Central memory CD8-positive, alpha-beta T cell (primary cell): ENCODE results near the gene ZNF189.

ENCODE experiments used
- ATAC-seq: fragments of 150-1000 bp; cut with Tn5 transposase; replicated peaks from 2 replicates; pipeline ENCODE4 v1.10.0; 2022; ENCODE audit warnings: mild to moderate bottlenecking, moderate FRiP score, moderate number of reproducible peaks; ENCODE audit not compliant: poor library complexity, severe bottlenecking; ENCODE audit errors: extremely low read depth
- DNase-seq, 2 donors: peaks; one replicate each; pipeline ENCODE4 v3.0.0; 2021; ENCODE audit warnings: low spot score in 2 of 2
- H3K27ac Mint-ChIP-seq: one replicate; pipeline ENCODE4 v1.8.0; 2022; ENCODE audit warnings: low read depth, mild to moderate bottlenecking, moderate library complexity, mixed read lengths
- H3K27me3 Mint-ChIP-seq: one replicate; pipeline ENCODE4 v1.8.0; 2022; ENCODE audit warnings: mixed read lengths
- H3K36me3 Mint-ChIP-seq: one replicate; pipeline ENCODE4 v1.8.0; 2022; ENCODE audit warnings: mild to moderate bottlenecking, moderate library complexity, mixed read lengths; ENCODE audit not compliant: insufficient read depth
- H3K4me1 Mint-ChIP-seq: one replicate; pipeline ENCODE4 v1.8.0; 2022; ENCODE audit warnings: mixed read lengths
- H3K4me3 Mint-ChIP-seq: one replicate; pipeline ENCODE4 v1.8.0; 2022; ENCODE audit warnings: mild to moderate bottlenecking, moderate library complexity, mixed read lengths
- H3K9me3 Mint-ChIP-seq: one replicate; pipeline ENCODE4 v1.8.0; 2022; ENCODE audit warnings: mixed read lengths

Gene ZNF189

DNA sequence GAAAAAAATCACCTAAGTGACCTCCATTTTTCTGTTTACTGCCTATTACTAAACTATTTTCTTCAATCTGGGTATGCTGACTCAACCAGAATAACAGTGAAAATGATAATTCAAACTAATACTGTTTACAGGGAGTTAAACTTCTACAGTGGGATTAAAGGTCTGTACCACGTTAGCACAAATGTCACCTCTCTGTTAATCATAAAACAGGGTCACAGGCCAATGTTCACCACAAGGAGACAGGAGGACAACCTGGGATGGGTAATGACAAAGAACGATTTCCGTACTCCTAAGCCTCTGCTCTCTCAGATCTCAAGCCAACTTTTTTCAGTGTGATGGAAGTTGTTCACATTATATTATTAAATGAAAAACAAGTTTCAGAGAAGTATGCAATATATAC lies 34.6 kb downstream of the ZNF189 start:
- Mint-ChIP-seq H3K4me1 (no peaks in the 10 kb centered on the region), H3K9me3 (no peaks in the 10 kb centered on the region), H3K36me3 (no peaks in the 10 kb centered on the region), H3K27me3 (peaks cover 76% of the 10 kb centered on the region), H3K27ac (no peak overlapping the region), H3K4me3 (no peak overlapping the region)
- ATAC-seq (no peak), DNase-seq (no peak)

DNA sequence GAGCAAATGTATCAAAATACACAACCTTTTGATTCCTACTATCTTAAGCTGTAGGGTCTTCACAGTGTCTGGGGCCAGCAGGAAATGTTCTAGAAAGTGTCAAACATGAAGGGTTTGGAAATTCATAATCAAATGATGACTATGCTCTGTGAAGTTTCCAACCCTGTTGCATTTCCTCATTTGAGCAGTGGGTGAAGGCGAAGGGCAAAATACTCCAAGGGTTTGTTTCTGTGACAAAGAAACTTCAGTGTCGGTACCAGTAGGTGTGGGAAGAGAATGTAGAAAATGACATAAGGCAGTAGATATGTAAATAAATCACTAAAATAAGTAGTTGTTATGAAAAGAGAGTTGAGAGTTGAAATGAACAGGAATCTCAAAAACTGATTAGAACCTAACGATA lies 36.3 kb downstream of the ZNF189 start:
- no peaks in the 10 kb centered on the region for H3K9me3 Mint-ChIP-seq
- no peak overlapping the region for H3K27ac Mint-ChIP-seq
- H3K4me3 Mint-ChIP-seq = no peak overlapping the region
- no peak for DNase-seq
- ATAC-seq = no peak
- no peaks in the 10 kb centered on the region for H3K36me3 Mint-ChIP-seq
- no peaks in the 10 kb centered on the region for H3K4me1 Mint-ChIP-seq
- H3K27me3 Mint-ChIP-seq = peaks cover 68% of the 10 kb centered on the region

DNA sequence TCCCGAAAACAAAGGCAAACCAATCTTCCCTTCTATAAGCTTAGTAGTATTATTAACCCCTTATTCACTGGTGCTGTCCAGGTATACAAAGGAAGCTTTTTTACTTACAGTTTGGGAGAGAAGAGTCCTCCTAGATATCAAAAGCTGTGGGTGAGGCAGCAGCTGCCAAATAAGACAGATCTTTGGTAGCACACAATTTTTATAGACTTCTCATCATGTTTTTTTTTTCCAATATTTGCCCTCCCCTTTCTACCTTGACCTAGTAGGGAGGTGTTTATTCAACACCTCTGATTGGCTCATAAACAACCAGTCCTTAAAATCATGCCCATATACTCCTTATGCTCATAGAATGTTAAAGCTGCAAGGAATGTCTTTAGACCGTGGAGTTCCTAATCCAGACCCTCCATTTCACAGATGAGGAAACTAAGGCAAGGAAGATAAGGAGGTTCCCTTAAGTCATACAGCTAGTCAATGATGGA lies 37.0 kb downstream of the ZNF189 start, which contains the start of gene ALDOB:
TSS of gene ALDOB (minus strand) at position 174 of the 479 bp plus-strand sequence. CDS start 4,887 bp downstream, outside the sequence.
- no peak for ATAC-seq
- Mint-ChIP-seq H3K36me3 (no peaks in the 10 kb centered on the region), H3K4me3 (no peak within 1 kb of the TSS), H3K9me3 (no peaks in the 10 kb centered on the region), H3K27ac (no peak within 1 kb of the TSS), H3K27me3 (peaks cover 68% of the 10 kb centered on the region), H3K4me1 (no peaks in the 10 kb centered on the region)
- no peak for DNase-seq

DNA sequence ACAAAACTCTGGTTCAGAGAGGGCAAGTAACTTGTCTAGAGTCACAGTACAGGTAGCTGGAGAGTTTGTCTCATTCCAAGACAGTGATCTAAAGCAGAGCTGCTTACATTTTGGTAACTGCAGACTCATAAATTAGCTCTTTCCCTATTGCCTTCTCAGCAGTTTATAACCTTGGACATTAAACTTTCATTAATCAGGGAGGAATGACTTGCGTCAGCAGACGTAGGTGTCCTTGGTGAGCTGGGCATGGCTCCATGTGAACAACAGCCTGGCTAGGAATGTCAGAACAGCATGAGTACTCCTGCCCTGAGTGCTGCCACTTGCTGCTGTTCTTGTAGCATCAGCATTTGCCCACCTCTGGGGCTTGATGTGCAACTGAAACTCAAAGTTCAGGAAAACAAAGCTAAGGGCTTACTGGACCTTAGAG lies 39.2 kb downstream of the ZNF189 start:
- Mint-ChIP-seq H3K27me3 (peaks cover 74% of the 10 kb centered on the region), H3K4me3 (no peak overlapping the region), H3K36me3 (no peaks in the 10 kb centered on the region), H3K9me3 (no peaks in the 10 kb centered on the region), H3K27ac (no peak overlapping the region), H3K4me1 (no peaks in the 10 kb centered on the region)
- ATAC-seq = no peak
- no peak for DNase-seq

DNA sequence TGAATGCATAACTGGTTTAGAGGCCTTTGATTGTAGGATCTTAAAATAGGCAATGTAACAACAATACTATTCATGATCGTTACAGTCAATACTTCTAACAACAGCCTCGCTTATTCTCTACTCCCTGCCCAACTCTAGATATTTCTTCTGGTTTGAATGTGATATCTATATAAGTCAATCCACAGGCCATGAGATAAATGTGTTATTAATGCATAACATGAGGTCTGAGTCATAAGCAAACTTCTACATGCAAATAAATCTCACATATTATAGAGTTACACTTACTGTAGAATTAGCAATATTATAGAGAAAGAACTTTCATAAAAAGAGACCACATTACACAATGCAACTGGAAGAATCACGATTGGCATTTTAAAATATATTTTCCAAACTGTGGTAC lies 39.9 kb downstream of the ZNF189 start:
- no peak overlapping the region for H3K27ac Mint-ChIP-seq
- DNase-seq (no peak), ATAC-seq (no peak)
- no peaks in the 10 kb centered on the region for H3K36me3 Mint-ChIP-seq
- H3K27me3 Mint-ChIP-seq = peaks cover 78% of the 10 kb centered on the region
- H3K4me3 Mint-ChIP-seq = no peak overlapping the region
- H3K4me1 Mint-ChIP-seq = no peaks in the 10 kb centered on the region
- H3K9me3 Mint-ChIP-seq = no peaks in the 10 kb centered on the region

DNA sequence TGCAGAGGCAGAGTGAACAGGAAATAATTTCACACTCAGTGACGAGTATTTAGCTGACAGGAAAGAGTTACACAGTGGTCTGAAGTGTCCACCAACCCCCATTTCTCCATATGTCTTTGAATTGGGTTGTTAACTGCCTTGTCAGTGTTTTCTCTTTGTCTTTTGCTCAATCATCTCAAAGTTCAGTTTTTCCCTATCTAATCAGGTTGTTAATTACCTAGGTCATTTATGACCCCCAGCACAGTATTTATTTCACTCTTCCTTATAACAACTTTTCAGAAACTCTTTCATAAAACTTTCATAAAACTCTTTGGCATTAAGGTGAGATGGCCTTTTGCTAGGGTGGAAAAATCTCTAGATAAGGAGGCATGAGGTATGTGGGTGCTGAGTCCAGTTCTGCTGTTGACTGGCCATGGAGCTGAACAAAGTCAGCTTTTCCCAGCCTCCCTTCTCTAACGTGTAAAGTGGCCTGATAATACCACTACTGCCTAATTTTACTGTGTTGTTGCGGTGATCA lies 42.1 kb downstream of the ZNF189 start:
- H3K4me3 Mint-ChIP-seq = no peak overlapping the region
- ATAC-seq (no peak), DNase-seq (no peak)
- no peaks in the 10 kb centered on the region for H3K4me1 Mint-ChIP-seq
- H3K27me3 Mint-ChIP-seq = peaks cover 77% of the 10 kb centered on the region
- no peaks in the 10 kb centered on the region for H3K36me3 Mint-ChIP-seq
- H3K9me3 Mint-ChIP-seq = no peaks in the 10 kb centered on the region
- H3K27ac Mint-ChIP-seq = no peak overlapping the region

DNA sequence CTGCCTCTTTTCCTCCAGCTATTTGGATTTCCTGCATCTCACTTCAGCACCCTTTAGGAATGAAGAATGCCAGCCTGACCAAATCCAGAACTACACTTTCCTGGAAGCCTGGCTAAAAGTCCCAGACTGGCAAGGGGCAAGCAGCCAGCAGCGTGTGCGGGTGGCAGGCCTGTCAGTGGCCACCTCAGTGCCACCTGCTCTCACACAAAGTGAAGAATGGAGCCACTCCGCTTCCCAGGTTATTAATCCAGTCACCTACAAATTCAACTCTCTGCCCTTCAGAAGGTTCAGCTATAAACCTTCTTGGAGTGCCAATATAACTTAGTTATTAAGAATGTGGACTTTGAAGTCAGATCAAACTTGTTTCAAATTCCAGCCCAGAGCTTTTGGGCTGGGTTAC lies 43.7 kb downstream of the ZNF189 start:
- H3K9me3 Mint-ChIP-seq = no peaks in the 10 kb centered on the region
- H3K4me1 Mint-ChIP-seq = no peaks in the 10 kb centered on the region
- no peak overlapping the region for H3K4me3 Mint-ChIP-seq
- H3K27ac Mint-ChIP-seq = no peak overlapping the region
- DNase-seq = no peak
- no peaks in the 10 kb centered on the region for H3K36me3 Mint-ChIP-seq
- no peak for ATAC-seq
- peaks cover 75% of the 10 kb centered on the region for H3K27me3 Mint-ChIP-seq

DNA sequence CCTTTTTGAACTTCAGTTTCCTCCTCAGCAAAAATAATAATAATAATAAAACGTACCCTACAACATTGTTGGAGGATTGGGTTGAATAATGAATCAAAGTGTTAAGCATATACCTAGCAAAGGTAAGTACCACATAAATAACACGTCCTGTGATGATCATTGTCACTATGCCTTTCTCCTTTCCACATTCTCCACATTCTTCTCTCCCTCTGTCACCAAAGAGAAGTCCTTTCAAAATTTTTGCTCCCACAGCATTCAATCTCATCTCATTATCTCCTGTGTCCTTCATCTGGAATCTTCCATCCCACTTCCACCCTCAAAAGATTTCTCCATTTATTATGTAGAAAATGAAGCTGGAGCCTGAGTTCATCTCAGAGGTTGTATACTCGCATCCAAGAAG lies 44.1 kb downstream of the ZNF189 start:
- H3K9me3 Mint-ChIP-seq = no peaks in the 10 kb centered on the region
- no peak for DNase-seq
- no peaks in the 10 kb centered on the region for H3K4me1 Mint-ChIP-seq
- no peak overlapping the region for H3K27ac Mint-ChIP-seq
- H3K36me3 Mint-ChIP-seq = no peaks in the 10 kb centered on the region
- no peak for ATAC-seq
- no peak overlapping the region for H3K4me3 Mint-ChIP-seq
- peaks cover 70% of the 10 kb centered on the region for H3K27me3 Mint-ChIP-seq

DNA sequence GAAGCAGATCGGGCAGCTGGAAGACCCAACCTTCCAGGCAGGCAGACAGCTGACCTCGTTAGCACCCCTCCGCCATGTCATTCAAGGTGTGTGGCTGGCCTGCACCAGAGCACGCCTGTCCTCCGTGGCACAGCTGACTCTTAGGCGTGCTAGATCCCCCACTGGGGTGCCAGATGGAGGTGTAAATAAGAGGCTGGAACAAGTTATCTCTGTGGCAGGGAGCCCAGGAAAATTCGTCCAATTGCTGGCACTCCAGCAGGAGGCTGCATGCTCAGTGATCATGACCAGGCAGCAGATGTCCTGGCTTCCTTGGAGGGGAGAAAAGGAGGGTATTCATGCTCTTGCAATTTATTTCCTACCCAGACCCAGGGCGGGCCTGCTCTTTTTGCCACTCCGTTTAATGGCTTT lies 44.7 kb downstream of the ZNF189 start:
- ATAC-seq = no peak
- Mint-ChIP-seq H3K27me3 (peaks cover 74% of the 10 kb centered on the region), H3K4me3 (no peak overlapping the region), H3K4me1 (peaks cover under 1% of the 10 kb centered on the region), H3K36me3 (no peaks in the 10 kb centered on the region), H3K9me3 (no peaks in the 10 kb centered on the region), H3K27ac (no peak overlapping the region)
- no peak for DNase-seq

DNA sequence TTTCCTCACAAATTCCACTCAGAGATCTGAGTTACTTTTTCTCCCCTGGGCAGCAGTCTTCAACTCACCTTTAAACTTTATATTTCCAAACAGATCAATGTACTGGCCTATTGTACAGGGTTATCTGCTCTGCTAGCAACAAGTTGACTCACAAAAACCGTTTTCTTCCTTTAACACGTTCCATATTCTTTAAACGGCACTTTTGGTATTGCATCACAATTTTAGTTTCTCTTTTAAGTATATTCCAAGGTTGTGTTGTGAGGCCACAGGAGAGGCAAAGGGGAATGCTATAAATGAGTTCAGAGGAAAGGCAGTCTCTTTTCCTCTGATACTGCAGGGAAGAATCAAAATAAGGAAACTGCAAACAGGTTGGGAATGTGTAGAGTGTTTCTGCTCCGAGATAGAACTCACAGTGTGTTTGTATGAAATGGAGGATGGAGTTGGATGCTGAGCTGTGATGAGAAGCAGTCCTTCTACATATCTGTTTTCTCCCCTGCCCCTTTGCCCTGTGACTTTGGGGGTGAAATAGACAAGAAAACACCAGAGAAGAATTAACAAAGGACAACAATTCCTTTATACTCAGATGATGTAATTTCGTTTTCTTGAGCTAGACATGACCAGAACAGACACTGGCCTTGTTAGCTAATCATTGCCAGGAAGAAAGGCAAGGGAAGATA lies 46.8 kb downstream of the ZNF189 start:
- H3K4me1 Mint-ChIP-seq = peaks cover 13% of the 10 kb centered on the region
- H3K9me3 Mint-ChIP-seq = no peaks in the 10 kb centered on the region
- no peak overlapping the region for H3K4me3 Mint-ChIP-seq
- DNase-seq = no peak
- peaks cover 79% of the 10 kb centered on the region for H3K27me3 Mint-ChIP-seq
- H3K27ac Mint-ChIP-seq = no peak overlapping the region
- H3K36me3 Mint-ChIP-seq = no peaks in the 10 kb centered on the region
- no peak for ATAC-seq

DNA sequence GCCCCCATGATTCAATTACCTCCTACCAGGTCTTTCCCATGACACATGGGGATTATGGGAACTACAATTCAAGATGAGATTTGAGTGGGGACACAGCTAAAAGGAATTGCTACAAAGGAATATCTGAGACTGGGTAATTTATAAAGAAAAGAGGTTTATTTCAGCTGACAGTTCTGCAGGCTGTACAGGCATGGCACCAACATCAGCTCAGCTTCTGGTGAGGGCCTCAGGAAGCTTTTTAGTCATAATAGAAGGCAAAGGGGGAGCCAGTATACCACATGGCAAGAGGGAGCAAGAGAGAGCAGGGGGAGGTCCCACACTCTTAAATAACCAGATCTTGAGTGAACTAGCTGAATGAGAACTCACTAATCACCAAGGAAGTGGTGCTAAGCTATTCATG lies 48.1 kb downstream of the ZNF189 start:
- no peak for ATAC-seq
- no peak for DNase-seq
- H3K4me3 Mint-ChIP-seq = no peak overlapping the region
- no peak overlapping the region for H3K27ac Mint-ChIP-seq
- peaks cover 13% of the 10 kb centered on the region for H3K4me1 Mint-ChIP-seq
- no peaks in the 10 kb centered on the region for H3K36me3 Mint-ChIP-seq
- H3K9me3 Mint-ChIP-seq = no peaks in the 10 kb centered on the region
- peaks cover 84% of the 10 kb centered on the region for H3K27me3 Mint-ChIP-seq

DNA sequence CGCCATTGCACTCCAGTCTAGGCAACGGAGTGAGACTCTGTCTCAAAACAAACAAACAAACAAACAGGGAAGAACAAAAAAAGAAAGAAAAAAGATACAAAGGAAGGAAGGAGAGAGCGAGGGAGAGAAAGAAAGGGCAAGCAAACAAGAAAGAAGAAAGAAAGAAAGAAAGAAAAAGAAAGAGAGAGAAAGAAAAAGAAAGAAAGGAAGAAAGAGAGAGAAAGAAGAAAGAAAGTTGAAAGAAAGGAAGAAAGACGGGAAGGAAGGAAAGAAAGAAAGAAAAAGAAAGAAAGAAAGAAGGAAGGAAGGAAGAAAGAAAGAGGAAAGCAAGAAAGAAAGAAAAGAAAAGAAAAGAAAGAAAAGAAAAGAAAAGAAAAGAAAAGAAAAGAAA lies 50.0 kb downstream of the ZNF189 start:
- H3K4me1 Mint-ChIP-seq = peaks cover 13% of the 10 kb centered on the region
- H3K9me3 Mint-ChIP-seq = no peaks in the 10 kb centered on the region
- H3K27ac Mint-ChIP-seq = peak overlapping the region; percentile 11
- no peak for ATAC-seq
- no peak for DNase-seq
- peak overlapping the region; percentile 67 for H3K4me3 Mint-ChIP-seq
- H3K27me3 Mint-ChIP-seq = peaks cover 84% of the 10 kb centered on the region
- H3K36me3 Mint-ChIP-seq = no peaks in the 10 kb centered on the region

DNA sequence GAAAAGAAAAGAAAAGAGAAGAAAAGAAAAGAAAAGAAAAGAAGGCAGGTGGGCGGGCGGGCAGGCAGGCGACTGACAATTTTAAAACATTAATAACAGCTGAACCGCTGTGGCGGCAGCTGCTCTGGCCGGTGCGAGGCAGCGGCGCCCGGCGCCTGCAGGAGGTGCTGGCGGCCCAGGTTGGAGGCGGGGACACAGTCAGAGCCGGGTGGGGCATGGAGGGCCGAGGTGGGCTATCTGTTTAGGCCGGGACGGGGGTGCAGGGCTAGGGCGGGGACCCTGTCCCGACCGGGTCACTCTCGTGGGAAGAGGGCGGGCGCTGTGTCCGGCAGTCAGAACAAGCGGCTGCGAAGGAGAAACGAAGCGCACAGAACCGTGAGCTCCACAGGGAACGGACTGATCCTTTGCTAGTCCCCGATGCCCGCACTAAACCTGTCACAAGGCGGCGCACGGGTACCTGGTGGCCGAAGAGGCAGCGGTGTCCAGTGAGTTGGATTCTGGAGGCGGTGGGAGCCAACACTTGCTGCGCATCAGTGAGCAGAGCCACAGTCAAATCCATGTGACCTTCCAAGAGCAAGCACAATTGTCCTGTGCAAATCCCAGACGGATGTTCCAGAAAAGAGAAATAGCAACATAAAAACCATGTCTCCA lies 50.5 kb downstream of the ZNF189 start:
- Mint-ChIP-seq H3K27ac (peak overlapping the region; percentile 11), H3K4me3 (peak overlapping the region; percentile 67), H3K36me3 (no peaks in the 10 kb centered on the region), H3K4me1 (peaks cover 13% of the 10 kb centered on the region), H3K9me3 (no peaks in the 10 kb centered on the region), H3K27me3 (peaks cover 82% of the 10 kb centered on the region)
- ATAC-seq (no peak), DNase-seq (peak; percentile 14 to 26)
